ENCODE results near the gene INPP5B. TPM values are rescaled to one million over a fixed set of nuclear protein-coding genes. Genes with fewer than 3 reads are reported as not detected.
"Not testable (repeated sequence)": the region's sequence is repeated elsewhere in the genome, so short reads cannot be mapped to it uniquely, and the experiment has no call there.

Gene INPP5B
- total RNA-seq, 5 donors from 2014 or later (not counting 1 experiment from before 2014, with no cell fraction given), result 27.9 to 35.8 (median 30.9) TPM

DNA sequence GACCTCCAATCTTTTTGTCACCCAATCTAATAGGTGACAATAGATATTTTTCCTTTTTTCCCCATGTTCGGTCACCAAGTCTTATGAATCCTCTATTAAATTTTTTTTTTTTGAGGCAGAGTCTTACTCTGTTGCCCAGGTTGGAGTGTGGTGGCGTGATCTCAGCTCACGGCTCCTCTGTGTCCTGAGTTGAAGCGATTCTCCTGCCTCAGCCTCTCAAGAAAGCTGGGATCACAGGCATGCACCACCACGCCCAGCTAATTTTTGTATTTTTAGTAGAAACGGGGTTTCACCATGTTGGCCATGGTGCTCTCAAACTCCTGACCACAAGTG is 45.0 kb downstream of the INPP5B start:
- no peaks in the 10 kb centered on the region for H3K36me3 ChIP-seq (ENCODE audit: control insufficient read depth in 2 of 2, extremely low read depth in 1 of 2, insufficient read depth in 1 of 2, low read length in 1 of 2)
- no peaks in the 10 kb centered on the region for H3K9me3 ChIP-seq
- no peak overlapping the region for H3K4me3 Mint-ChIP-seq
- H3K4me3 ChIP-seq (ENCODE audit: control insufficient read depth in 1 of 2, extremely low read depth in 1 of 2, low read length in 1 of 2), result no peak overlapping the region
- ChIA-PET CTCF (no interaction called here), POLR2A (no interaction called here)
- H3K27ac ChIP-seq (ENCODE audit: low read length), result no peak overlapping the region
- peaks cover 10 to 12% (median 11%) of the 10 kb centered on the region in 3 donors for H3K4me1 Mint-ChIP-seq
- 100% methylated on average over 3 of the region's 6 CpGs for WGBS (ENCODE audit: insufficient coverage)
- peak overlapping the region; percentile 3 to 61 for H3K27ac Mint-ChIP-seq
- DNase-seq, result no peak
- no peaks in the 10 kb centered on the region for H3K27me3 ChIP-seq (replicated peaks in 1 of 2; ENCODE audit: control insufficient read depth in 2 of 2, extremely low read depth in 1 of 2, insufficient read depth in 2 of 2, low read length in 1 of 2)
- ATAC-seq (replicated peaks in 1 of 4), result no peak
- no peaks in the 10 kb centered on the region for H3K4me1 ChIP-seq (ENCODE audit: control insufficient read depth in 1 of 2, extremely low read depth in 1 of 2, insufficient read depth in 2 of 2, low read length in 2 of 2)
- peaks cover 0 to 2% (median 2%) of the 10 kb centered on the region in 3 donors for H3K9me3 Mint-ChIP-seq
- peaks cover 10% of the 10 kb centered on the region for H3K36me3 Mint-ChIP-seq
- H3K27me3 Mint-ChIP-seq, result no peaks in the 10 kb centered on the region

DNA sequence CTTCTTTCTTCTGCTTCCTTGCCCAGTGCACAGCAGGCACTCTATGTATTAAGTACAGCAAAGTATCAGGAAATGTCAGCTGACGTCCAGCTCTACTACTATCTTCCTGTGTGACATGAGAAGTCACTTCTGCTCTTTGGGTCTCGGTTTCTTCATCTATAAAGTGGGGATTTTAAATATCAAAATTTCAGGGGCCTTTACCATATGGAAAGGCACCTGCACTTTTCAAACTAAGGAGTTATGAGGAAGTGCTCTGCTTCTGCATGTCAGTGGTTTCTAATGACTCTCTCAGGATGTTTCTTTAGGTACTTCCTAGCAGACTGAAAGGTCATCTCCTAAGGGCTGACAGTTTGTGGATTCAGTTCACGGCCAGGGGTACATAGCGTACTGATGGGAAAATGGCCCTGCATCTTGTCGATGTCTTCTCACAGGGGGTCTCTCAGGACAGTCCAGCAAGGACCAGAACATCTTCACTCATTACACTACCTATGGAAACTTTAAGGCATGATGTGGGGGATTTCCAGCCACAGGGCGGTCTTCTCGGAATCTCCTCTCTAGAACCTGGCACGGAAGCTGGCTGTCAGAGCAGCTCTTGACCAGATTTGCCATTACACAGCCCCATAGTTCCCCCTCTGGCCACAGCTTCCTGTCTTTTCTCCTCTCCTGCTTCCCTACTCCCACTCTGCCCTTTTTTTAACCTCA is 45.5 kb downstream of the INPP5B start:
- ChIA-PET CTCF (no interaction called here), POLR2A (no interaction called here)
- 90% methylated on average over 2 of the region's 8 CpGs for whole genome bisulfite sequencing (ENCODE audit: insufficient coverage)
- no peaks in the 10 kb centered on the region for H3K27me3 ChIP-seq (replicated peaks in 1 of 2; ENCODE audit: control insufficient read depth in 2 of 2, extremely low read depth in 1 of 2, insufficient read depth in 2 of 2, low read length in 1 of 2)
- H3K36me3 Mint-ChIP-seq, result peaks cover 8% of the 10 kb centered on the region
- H3K27me3 Mint-ChIP-seq, result no peaks in the 10 kb centered on the region
- ATAC-seq (replicated peaks in 1 of 4) (no peak), DNase-seq (peak in 1 of 35 experiments; percentile 13)
- peaks cover 10 to 12% (median 11%) of the 10 kb centered on the region in 3 donors for H3K4me1 Mint-ChIP-seq
- H3K36me3 ChIP-seq (ENCODE audit: control insufficient read depth in 2 of 2, extremely low read depth in 1 of 2, insufficient read depth in 1 of 2, low read length in 1 of 2), result no peaks in the 10 kb centered on the region
- peak overlapping the region; percentile 3 to 61 for H3K27ac Mint-ChIP-seq
- no peaks in the 10 kb centered on the region for H3K4me1 ChIP-seq (ENCODE audit: control insufficient read depth in 1 of 2, extremely low read depth in 1 of 2, insufficient read depth in 2 of 2, low read length in 2 of 2)
- H3K4me3 ChIP-seq (ENCODE audit: control insufficient read depth in 1 of 2, extremely low read depth in 1 of 2, low read length in 1 of 2), result no peak overlapping the region
- no peak overlapping the region for H3K27ac ChIP-seq (ENCODE audit: low read length)
- no peak overlapping the region for H3K4me3 Mint-ChIP-seq
- peaks cover 0 to 2% (median 0%) of the 10 kb centered on the region in 3 donors for H3K9me3 Mint-ChIP-seq
- no peaks in the 10 kb centered on the region for H3K9me3 ChIP-seq

- H3K36me3 Mint-ChIP-seq, H3K27ac Mint-ChIP-seq: not testable (repeated sequence)
Observed at GRCh38 chr1:37897563-37897962, 49.3 kb downstream of the INPP5B start.

GRCh38 chr1:37893673-37894072 is 53.2 kb downstream of the INPP5B start:
- ATAC-seq (replicated peaks in 1 of 4) (no peak), DNase-seq (no peak)
- H3K36me3 Mint-ChIP-seq, result peaks cover 11% of the 10 kb centered on the region
- peaks cover 5 to 14% (median 5%) of the 10 kb centered on the region in 3 donors for H3K4me1 Mint-ChIP-seq
- H3K9me3 ChIP-seq, result no peaks in the 10 kb centered on the region
- peaks cover 0 to 16% of the 10 kb centered on the region in 2 donors for H3K36me3 ChIP-seq (ENCODE audit: control insufficient read depth in 2 of 2, extremely low read depth in 1 of 2, insufficient read depth in 1 of 2, low read length in 1 of 2)
- no peak overlapping the region for H3K27ac ChIP-seq (ENCODE audit: low read length)
- H3K27me3 ChIP-seq (replicated peaks in 1 of 2; ENCODE audit: control insufficient read depth in 2 of 2, extremely low read depth in 1 of 2, insufficient read depth in 2 of 2, low read length in 1 of 2), result no peaks in the 10 kb centered on the region
- H3K4me3 Mint-ChIP-seq, result no peak overlapping the region
- CTCF ChIA-PET, result no interaction called here
- WGBS (ENCODE audit: insufficient coverage), result 89% methylated on average over 2 of the region's 2 CpGs
- no peaks in the 10 kb centered on the region for H3K9me3 Mint-ChIP-seq
- no peak overlapping the region for H3K4me3 ChIP-seq (ENCODE audit: control insufficient read depth in 1 of 2, extremely low read depth in 1 of 2, low read length in 1 of 2)
- no peaks in the 10 kb centered on the region for H3K27me3 Mint-ChIP-seq
- POLR2A ChIA-PET, result no interaction called here
- H3K4me1 ChIP-seq (ENCODE audit: control insufficient read depth in 1 of 2, extremely low read depth in 1 of 2, insufficient read depth in 2 of 2, low read length in 2 of 2), result no peaks in the 10 kb centered on the region
- no peak overlapping the region for H3K27ac Mint-ChIP-seq

More at GRCh38 chr1:37897563-37897962, 49.3 kb downstream of the INPP5B start:
- POLR2A ChIA-PET; H3K4me1 ChIP-seq (ENCODE audit: control insufficient read depth in 1 of 2, extremely low read depth in 1 of 2, insufficient read depth in 2 of 2, low read length in 2 of 2); ATAC-seq (replicated peaks in 1 of 4); H3K27me3 ChIP-seq (replicated peaks in 1 of 2; ENCODE audit: control insufficient read depth in 2 of 2, extremely low read depth in 1 of 2, insufficient read depth in 2 of 2, low read length in 1 of 2); H3K36me3 ChIP-seq (ENCODE audit: control insufficient read depth in 2 of 2, extremely low read depth in 1 of 2, insufficient read depth in 1 of 2, low read length in 1 of 2); H3K4me3 ChIP-seq (ENCODE audit: control insufficient read depth in 1 of 2, extremely low read depth in 1 of 2, low read length in 1 of 2); H3K27me3 Mint-ChIP-seq; H3K4me3 Mint-ChIP-seq; CTCF ChIA-PET; DNase-seq; H3K27ac ChIP-seq (ENCODE audit: low read length); H3K9me3 Mint-ChIP-seq; H3K9me3 ChIP-seq: not testable (repeated sequence)
- H3K4me1 Mint-ChIP-seq, result peaks cover 10 to 18% (median 11%) of the 10 kb centered on the region in 3 donors
- WGBS (ENCODE audit: insufficient coverage), result no CpG with 5 or more reads among the region's 3 CpGs

GRCh38 chr1:37892151-37893047 is 54.5 kb downstream of the INPP5B start:
- H3K27ac Mint-ChIP-seq, result peak overlapping the region in 1 of 2 donors; percentile 26

DNA sequence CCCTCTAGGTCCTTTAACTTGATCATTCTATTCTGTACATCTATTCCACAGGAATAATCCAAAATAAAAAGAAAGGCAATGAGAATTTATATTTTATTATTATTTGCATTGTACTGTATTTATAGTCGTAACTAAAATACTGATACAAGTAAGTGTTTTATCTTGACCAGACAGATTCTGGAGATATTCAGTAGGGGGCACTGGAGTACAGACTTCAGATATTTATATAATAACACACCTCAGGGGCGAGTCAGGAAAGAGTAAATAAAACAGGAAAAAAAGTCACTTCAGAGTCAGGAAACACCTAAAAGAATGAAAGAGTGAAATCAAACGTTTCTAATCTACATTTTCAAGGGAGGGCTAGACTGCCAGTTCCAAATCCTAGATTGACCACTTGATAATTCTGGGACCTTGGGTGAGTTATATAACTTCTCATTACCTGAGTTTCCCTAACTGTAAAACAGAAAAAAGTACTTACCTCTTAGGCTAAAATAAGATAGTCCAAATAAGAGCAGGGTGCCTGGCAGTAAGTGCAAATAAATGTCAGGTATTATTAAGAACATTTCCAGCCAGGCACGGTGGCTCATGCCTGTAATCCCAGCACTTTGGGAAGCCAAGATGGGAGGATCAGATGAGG is 56.4 kb downstream of the INPP5B start:
- Histone ChIP-seq H3K4me1 (ENCODE audit: control insufficient read depth in 1 of 2, extremely low read depth in 1 of 2, insufficient read depth in 2 of 2, low read length in 2 of 2) (no peaks in the 10 kb centered on the region), H3K27ac (ENCODE audit: low read length) (peak overlapping the region; percentile 35), H3K36me3 (ENCODE audit: control insufficient read depth in 2 of 2, extremely low read depth in 1 of 2, insufficient read depth in 1 of 2, low read length in 1 of 2) (peaks cover 4 to 44% of the 10 kb centered on the region in 2 donors), H3K27me3 (replicated peaks in 1 of 2; ENCODE audit: control insufficient read depth in 2 of 2, extremely low read depth in 1 of 2, insufficient read depth in 2 of 2, low read length in 1 of 2) (no peaks in the 10 kb centered on the region), H3K9me3 (no peaks in the 10 kb centered on the region), H3K4me3 (ENCODE audit: control insufficient read depth in 1 of 2, extremely low read depth in 1 of 2, low read length in 1 of 2) (no peak overlapping the region)
- Mint-ChIP-seq H3K36me3 (peaks cover 39% of the 10 kb centered on the region), H3K4me1 (peaks cover 5 to 14% (median 5%) of the 10 kb centered on the region in 3 donors), H3K27me3 (no peaks in the 10 kb centered on the region), H3K4me3 (no peak overlapping the region), H3K27ac (peak overlapping the region; percentile 1 to 68), H3K9me3 (no peaks in the 10 kb centered on the region)
- DNase-seq (peak in 2 of 35 experiments; percentile 9 to 57), ATAC-seq (replicated peaks in 1 of 4) (peak in 1 of 4 experiments; percentile 65)
- 100% methylated on average over 1 of the region's 4 CpGs for WGBS (ENCODE audit: insufficient coverage)
- CTCF ChIA-PET, result interaction anchor here (0.6 to 0.7 kb wide), 3 partner anchors 47 to 1636 kb away, joined by 3 to 6 read pairs (median 3); no protein-coding TSS in a partner anchor
- POLR2A ChIA-PET, result no interaction called here

More at GRCh38 chr1:37892151-37893047, 54.5 kb downstream of the INPP5B start:
- H3K27ac ChIP-seq (ENCODE audit: low read length), result no peak overlapping the region
- H3K4me1 Mint-ChIP-seq, result peaks cover 5 to 14% (median 5%) of the 10 kb centered on the region in 3 donors
- ChIA-PET POLR2A (no interaction called here), CTCF (interaction anchor here in 1 of 2 donors (0.9 kb wide), 1 partner anchor 211 kb away, joined by 3 read pairs; no protein-coding TSS in a partner anchor)
- no peak for ATAC-seq (replicated peaks in 1 of 4)
- 100% methylated on average over 2 of the region's 5 CpGs for WGBS (ENCODE audit: insufficient coverage)
- no peak overlapping the region for H3K4me3 Mint-ChIP-seq
- no peaks in the 10 kb centered on the region for H3K27me3 ChIP-seq (replicated peaks in 1 of 2; ENCODE audit: control insufficient read depth in 2 of 2, extremely low read depth in 1 of 2, insufficient read depth in 2 of 2, low read length in 1 of 2)
- no peaks in the 10 kb centered on the region for H3K9me3 ChIP-seq
- DNase-seq, result no peak
- no peaks in the 10 kb centered on the region for H3K27me3 Mint-ChIP-seq
- no peaks in the 10 kb centered on the region for H3K9me3 Mint-ChIP-seq
- H3K36me3 ChIP-seq (ENCODE audit: control insufficient read depth in 2 of 2, extremely low read depth in 1 of 2, insufficient read depth in 1 of 2, low read length in 1 of 2), result peaks cover 0 to 28% of the 10 kb centered on the region in 2 donors
- H3K4me3 ChIP-seq (ENCODE audit: control insufficient read depth in 1 of 2, extremely low read depth in 1 of 2, low read length in 1 of 2), result no peak overlapping the region
- peaks cover 23% of the 10 kb centered on the region for H3K36me3 Mint-ChIP-seq
- no peaks in the 10 kb centered on the region for H3K4me1 ChIP-seq (ENCODE audit: control insufficient read depth in 1 of 2, extremely low read depth in 1 of 2, insufficient read depth in 2 of 2, low read length in 2 of 2)
